ENCODE results near the gene PRKN. TPM values are rescaled to one million over a fixed set of nuclear protein-coding genes. Genes with fewer than 3 reads are reported as not detected.

Gene PRKN
- polyA plus RNA-seq, 1 donor from 2014 or later, result 1.2 TPM

- Histone ChIP-seq H3K4me2 (ENCODE audit: low read length) (no peak overlapping the region), H3K79me2 (replicated peaks; ENCODE audit: insufficient read depth, low read length) (no peaks in the 10 kb centered on the region), H3K27me3 (ENCODE audit: insufficient read depth, low read depth, low read length) (no peaks in the 10 kb centered on the region), H3K4me3 (ENCODE audit: low read length) (no peak overlapping the region), H2AFZ (ENCODE audit: low read depth, low read length) (no peak overlapping the region), H3K9me2 (ENCODE audit: insufficient read depth, low read length) (no peaks in the 10 kb centered on the region), H3K36me3 (ENCODE audit: insufficient read depth, low read length) (no peaks in the 10 kb centered on the region), H3F3A (ENCODE audit: insufficient read depth, low read length, poor library complexity, severe bottlenecking) (no peaks in the 10 kb centered on the region), H3K9me3 (ENCODE audit: low read length) (no peaks in the 10 kb centered on the region), H3K27ac (ENCODE audit: low read length) (no peak overlapping the region), H3K9ac (ENCODE audit: low read length) (no peak overlapping the region), H4K20me1 (ENCODE audit: insufficient read depth) (no peaks in the 10 kb centered on the region)
- TF ChIP-seq SMC3 (conservative IDR thresholded peaks at IDR 0.05; ENCODE audit: poor library complexity), result no peak
- TF ChIP-seq POLR2AphosphoS5 (IDR thresholded peaks at IDR 0.05), result no peak
- TF ChIP-seq, protein P1, sequence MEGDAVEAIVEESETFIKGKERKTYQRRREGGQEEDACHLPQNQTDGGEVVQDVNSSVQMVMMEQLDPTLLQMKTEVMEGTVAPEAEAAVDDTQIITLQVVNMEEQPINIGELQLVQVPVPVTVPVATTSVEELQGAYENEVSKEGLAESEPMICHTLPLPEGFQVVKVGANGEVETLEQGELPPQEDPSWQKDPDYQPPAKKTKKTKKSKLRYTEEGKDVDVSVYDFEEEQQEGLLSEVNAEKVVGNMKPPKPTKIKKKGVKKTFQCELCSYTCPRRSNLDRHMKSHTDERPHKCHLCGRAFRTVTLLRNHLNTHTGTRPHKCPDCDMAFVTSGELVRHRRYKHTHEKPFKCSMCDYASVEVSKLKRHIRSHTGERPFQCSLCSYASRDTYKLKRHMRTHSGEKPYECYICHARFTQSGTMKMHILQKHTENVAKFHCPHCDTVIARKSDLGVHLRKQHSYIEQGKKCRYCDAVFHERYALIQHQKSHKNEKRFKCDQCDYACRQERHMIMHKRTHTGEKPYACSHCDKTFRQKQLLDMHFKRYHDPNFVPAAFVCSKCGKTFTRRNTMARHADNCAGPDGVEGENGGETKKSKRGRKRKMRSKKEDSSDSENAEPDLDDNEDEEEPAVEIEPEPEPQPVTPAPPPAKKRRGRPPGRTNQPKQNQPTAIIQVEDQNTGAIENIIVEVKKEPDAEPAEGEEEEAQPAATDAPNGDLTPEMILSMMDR (IDR thresholded peaks at IDR 0.05; ENCODE audit: poor library complexity, severe bottlenecking), result no peak
- no peak for TF ChIP-seq TAF1 (IDR thresholded peaks at IDR 0.05; ENCODE audit: low read depth)
- no peak for TF ChIP-seq RAD21 (conservative IDR thresholded peaks at IDR 0.05)
- no peak for TF ChIP-seq EZH2 (IDR thresholded peaks at IDR 0.05; ENCODE audit: borderline replicate concordance, insufficient read depth, low read length, poor library complexity, severe bottlenecking)
- no peak for TF ChIP-seq REST (IDR thresholded peaks at IDR 0.05; ENCODE audit: borderline replicate concordance)
- TF ChIP-seq MXI1 (conservative IDR thresholded peaks at IDR 0.05; ENCODE audit: poor library complexity, severe bottlenecking), result no peak
- no peak for TF ChIP-seq EP300 (conservative IDR thresholded peaks at IDR 0.05; ENCODE audit: poor library complexity, severe bottlenecking)
Observed at GRCh38 chr6:161536224-161536630, 1191.3 kb downstream of the PRKN start.

DNA sequence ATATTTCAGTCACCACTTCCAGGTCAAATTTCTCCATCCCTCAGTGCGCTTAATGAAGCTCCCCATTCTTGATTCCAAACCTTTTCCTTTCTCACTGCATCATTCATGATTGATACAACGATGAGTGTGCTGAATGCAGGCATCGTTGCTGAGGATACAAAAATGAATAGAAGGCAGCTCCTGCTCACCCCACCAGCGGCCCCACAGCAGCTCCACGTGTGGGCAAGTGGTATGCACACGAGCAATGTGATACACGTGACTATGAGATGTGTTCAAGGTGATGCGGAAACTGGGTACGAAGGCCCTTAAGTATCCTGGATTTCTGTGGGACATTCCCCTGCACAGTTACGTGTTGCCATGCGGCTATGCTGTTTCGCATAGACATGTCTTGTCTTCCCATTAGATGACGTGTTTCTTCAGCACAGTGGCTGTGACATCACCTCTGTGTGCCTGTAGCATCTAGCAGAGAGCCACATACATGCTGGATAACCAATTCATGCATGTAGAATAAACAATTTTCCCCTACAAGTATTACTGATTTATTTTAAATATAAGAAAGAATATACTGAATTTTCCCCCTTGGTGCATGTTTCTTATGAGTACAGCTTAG lies 1193.2 kb downstream of the PRKN start:
- Histone ChIP-seq H3K36me3 (ENCODE audit: insufficient read depth, low read length) (no peaks in the 10 kb centered on the region), H3K4me3 (ENCODE audit: low read length) (no peak overlapping the region), H3K9me3 (ENCODE audit: low read length) (no peaks in the 10 kb centered on the region), H3F3A (ENCODE audit: insufficient read depth, low read length, poor library complexity, severe bottlenecking) (no peaks in the 10 kb centered on the region), H3K4me2 (ENCODE audit: low read length) (no peak overlapping the region), H3K79me2 (replicated peaks; ENCODE audit: insufficient read depth, low read length) (no peaks in the 10 kb centered on the region), H4K20me1 (ENCODE audit: insufficient read depth) (no peaks in the 10 kb centered on the region), H3K9me2 (ENCODE audit: insufficient read depth, low read length) (no peaks in the 10 kb centered on the region), H2AFZ (ENCODE audit: low read depth, low read length) (no peak overlapping the region), H3K27ac (ENCODE audit: low read length) (no peak overlapping the region), H3K9ac (ENCODE audit: low read length) (no peak overlapping the region), H3K27me3 (ENCODE audit: insufficient read depth, low read depth, low read length) (no peaks in the 10 kb centered on the region)
- TF ChIP-seq, protein P1 (IDR thresholded peaks at IDR 0.05; ENCODE audit: poor library complexity, severe bottlenecking), result no peak
- no peak for TF ChIP-seq TAF1 (IDR thresholded peaks at IDR 0.05; ENCODE audit: low read depth)
- no peak for TF ChIP-seq EP300 (conservative IDR thresholded peaks at IDR 0.05; ENCODE audit: poor library complexity, severe bottlenecking)
- TF ChIP-seq EZH2 (IDR thresholded peaks at IDR 0.05; ENCODE audit: borderline replicate concordance, insufficient read depth, low read length, poor library complexity, severe bottlenecking), result no peak
- TF ChIP-seq POLR2AphosphoS5 (IDR thresholded peaks at IDR 0.05), result no peak
- TF ChIP-seq MXI1 (conservative IDR thresholded peaks at IDR 0.05; ENCODE audit: poor library complexity, severe bottlenecking), result no peak
- TF ChIP-seq SMC3 (conservative IDR thresholded peaks at IDR 0.05; ENCODE audit: poor library complexity), result no peak
- no peak for TF ChIP-seq REST (IDR thresholded peaks at IDR 0.05; ENCODE audit: borderline replicate concordance)
- no peak for TF ChIP-seq RAD21 (conservative IDR thresholded peaks at IDR 0.05)

All from neural cell (in vitro differentiated cells).